HCT116 (cell line): ENCODE data around the gene SRGAP3. TPM values are rescaled to one million over a fixed set of nuclear protein-coding genes. Genes with fewer than 3 reads are reported as not detected.

Experiments used
- ATAC-seq: fragments of 200-7000 bp; cut with Tn5 transposase; 2 replicates; pipeline ENCODE4 v1.9.1; 2020; ENCODE audit warnings: mild to moderate bottlenecking, moderate library complexity
- BruUV-seq: library from RNA; stranded (reverse); fragments of 400-500 nt; replicated peaks from 2 replicates; lab custom pipeline; 2021; lab: Mats Ljungman, UMichigan
- CTCF ChIA-PET: fragments of 300-600 bp; sonication (Branson Sonifier 250); formaldehyde crosslinking; loops from one replicate; lab custom pipeline; 2021; ENCODE audit warnings: antibody characterized with exemption; lab: Charles Lee
- POLR2A ChIA-PET: fragments of 300-600, 350-600 bp; sonication (Branson Sonifier 250); formaldehyde crosslinking; loops from one replicate; lab custom pipeline; 2021; ENCODE audit warnings: antibody characterized with exemption; lab: Charles Lee
- RAD21 ChIA-PET, 2 experiments: fragments of 300-600 bp; sonication (Branson Sonifier 250); formaldehyde crosslinking; loops; one replicate each; lab custom pipeline; 2023; ENCODE audit warnings: low total read pairs in 2 of 2; ENCODE audit not compliant: uncharacterized antibody in 2 of 2, unreplicated experiment in 2 of 2, low non-redundant PET in 1 of 2; lab: Charles Lee
- DNase-seq: peaks from one replicate; pipeline ENCODE4 v3.0.0-alpha.2; 2010; ENCODE audit warnings: low read depth, low spot score
- H2AFZ ChIP-seq: fragments of 200-600 bp; shearing (Covaris generic), sonication (generic); 2 replicates; pipeline ENCODE4 v1.6.1; 2017; ENCODE audit warnings: low read depth, mixed run types, mixed read lengths, antibody characterized with exemption, low read length; ENCODE audit not compliant: poor library complexity, severe bottlenecking
- H3K27ac ChIP-seq: 2 replicates; pipeline ENCODE4 v1.5.1; 2012; ENCODE audit warnings: low read depth, low read length
- H3K27me3 ChIP-seq: fragments of 200-600 bp; sonication (generic); 2 replicates; pipeline ENCODE4 v1.6.1; 2016; ENCODE audit warnings: mixed run types, low read length, mixed read lengths; ENCODE audit not compliant: insufficient read depth
- H3K36me3 ChIP-seq, 2 experiments: fragments of 200-500 bp in 1 of 2; fragments of 200-600 bp in 1 of 2; sonication (Bioruptor generic) in 1 of 2; sonication (generic) in 1 of 2; 2 replicates each; pipeline versions ENCODE4 v1.5.1 to v1.6.1; 2014 to 2016; ENCODE audit warnings: low read length in 2 of 2, inconsistent platforms in 1 of 2, mixed read lengths in 1 of 2, mixed run types in 1 of 2; ENCODE audit not compliant: insufficient read depth in 2 of 2, control insufficient read depth in 1 of 2
- H3K4me1 ChIP-seq, 2 experiments: fragments of 200-600 bp in 1 of 2; sonication (generic) in 1 of 2; 2 replicates each; pipeline versions ENCODE4 v1.5.1 to v1.6.1; 2012 to 2017; ENCODE audit warnings: low read length in 2 of 2, inconsistent platforms in 1 of 2, mild to moderate bottlenecking in 1 of 2, mixed read lengths in 1 of 2, mixed run types in 1 of 2, moderate library complexity in 1 of 2; ENCODE audit not compliant: insufficient read depth in 2 of 2, control insufficient read depth in 1 of 2
- H3K4me2 ChIP-seq: fragments of 200-600 bp; sonication (generic); 2 replicates; pipeline ENCODE4 v1.6.1; 2017; ENCODE audit warnings: mixed run types, low read length, mixed read lengths
- H3K4me3 ChIP-seq, 2 experiments: fragments of 200-600 bp in 1 of 2; sonication (generic) in 1 of 2; replicated peaks in 1 of 2; 2 replicates each; pipeline ENCODE4 v1.5.1; 2011 to 2016; ENCODE audit warnings: low read length in 2 of 2, control low read depth in 1 of 2, low read depth in 1 of 2, mild to moderate bottlenecking in 1 of 2, mixed read lengths in 1 of 2, mixed run types in 1 of 2
- H3K79me2 ChIP-seq: fragments of 200-600 bp; sonication (generic); 2 replicates; pipeline ENCODE4 v1.6.1; 2017; ENCODE audit warnings: mild to moderate bottlenecking, mixed run types, low read length, moderate library complexity, mixed read lengths; ENCODE audit not compliant: insufficient read depth
- H3K9ac ChIP-seq: fragments of 200-600 bp; sonication (generic); 2 replicates; pipeline ENCODE4 v1.6.1; 2016; ENCODE audit warnings: low read length, mixed read lengths
- H3K9me2 ChIP-seq: fragments of 200-600 bp; sonication (generic), shearing (Covaris generic); 2 replicates; pipeline ENCODE4 v1.6.1; 2017; ENCODE audit warnings: mixed run types, mild to moderate bottlenecking, moderate library complexity; ENCODE audit not compliant: insufficient read depth
- H3K9me3 ChIP-seq, 2 experiments: fragments of 200-500 bp in 1 of 2; fragments of 200-600 bp in 1 of 2; sonication (Bioruptor generic) in 1 of 2; sonication (generic) in 1 of 2; 2 replicates each; pipeline ENCODE4 v1.6.1; 2014 to 2017; ENCODE audit warnings: low read length in 2 of 2, mixed read lengths in 2 of 2, inconsistent platforms in 1 of 2, low read depth in 1 of 2, mild to moderate bottlenecking in 1 of 2, mixed run types in 1 of 2, moderate library complexity in 1 of 2; ENCODE audit not compliant: control insufficient read depth in 1 of 2, insufficient read depth in 1 of 2
- H4K20me1 ChIP-seq: fragments of 200-600 bp; sonication (generic), shearing (Covaris generic); 2 replicates; pipeline ENCODE4 v1.6.1; 2017; ENCODE audit warnings: mixed run types, mild to moderate bottlenecking, moderate library complexity; ENCODE audit not compliant: insufficient read depth
- ELF1 ChIP-seq: IDR thresholded peaks from 2 replicates; pipeline ENCODE4 v1.6.1; 2012; ENCODE audit warnings: low read depth, borderline replicate concordance
- EZH2 ChIP-seq: fragments of 200-600 bp; sonication (generic); IDR thresholded peaks from 2 replicates; pipeline ENCODE4 v1.6.1; 2017; ENCODE audit warnings: antibody characterized with exemption, mixed run types
- MAX ChIP-seq: IDR thresholded peaks from 2 replicates; pipeline ENCODE4 v1.6.1; 2012
- POLR2A ChIP-seq: IDR thresholded peaks from 2 replicates; pipeline ENCODE4 v1.7.0; 2011; ENCODE audit warnings: borderline replicate concordance; ENCODE audit not compliant: insufficient read depth, insufficient read length; ENCODE audit errors: extremely low read depth
- POLR2AphosphoS5 ChIP-seq: IDR thresholded peaks from 2 replicates; pipeline ENCODE4 v1.6.1; 2011; ENCODE audit warnings: mild to moderate bottlenecking, low read depth, low read length, moderate library complexity
- RAD21 ChIP-seq: IDR thresholded peaks from 2 replicates; pipeline ENCODE4 v1.6.1; 2012; ENCODE audit warnings: low read depth, mild to moderate bottlenecking
- SP1 ChIP-seq: IDR thresholded peaks from 2 replicates; pipeline ENCODE4 v1.6.1; 2012; ENCODE audit warnings: low read depth
- SRF ChIP-seq: IDR thresholded peaks from 2 replicates; pipeline ENCODE4 v1.6.1; 2012; ENCODE audit warnings: low read depth
- TCF7L2 ChIP-seq: IDR thresholded peaks from 2 replicates; pipeline ENCODE4 v1.7.0; 2011; ENCODE audit warnings: borderline replicate concordance, inconsistent platforms; ENCODE audit not compliant: insufficient read depth, insufficient read length; ENCODE audit errors: extremely low read depth
- YY1 ChIP-seq: IDR thresholded peaks from 2 replicates; pipeline ENCODE4 v1.6.1; 2011; ENCODE audit warnings: low read length, low read depth, moderate library complexity, mild to moderate bottlenecking; ENCODE audit not compliant: insufficient replicate concordance; ENCODE audit errors: extremely low read depth
- ZBTB33 ChIP-seq: IDR thresholded peaks from 2 replicates; pipeline ENCODE4 v1.6.1; 2011; ENCODE audit warnings: mild to moderate bottlenecking, low read length, moderate library complexity; ENCODE audit not compliant: insufficient replicate concordance; ENCODE audit errors: extremely low read depth
- ZFX ChIP-seq: fragments of 450-650 bp; IDR thresholded peaks from 2 replicates; pipeline ENCODE4 v1.6.1; 2017
- intact Hi-C: fragments of 100-400 bp; cut with micrococcal nuclease; formaldehyde crosslinking; loops from 2 replicates; pipeline ENCODE4 v1.10.0; 2022
- total RNA-seq: library from RNA; stranded (reverse); gene quantifications from one replicate; pipeline ENCODE4 v1.2.1, GENCODE V29; 2021; ENCODE audit not compliant: unreplicated experiment
- TF ChIP-seq, protein P1 (sequence below): IDR thresholded peaks from 2 replicates; pipeline ENCODE4 v1.6.1; 2012

Gene SRGAP3
- total RNA-seq, 1 experiment from 2014 or later = 8.3 TPM

DNA sequence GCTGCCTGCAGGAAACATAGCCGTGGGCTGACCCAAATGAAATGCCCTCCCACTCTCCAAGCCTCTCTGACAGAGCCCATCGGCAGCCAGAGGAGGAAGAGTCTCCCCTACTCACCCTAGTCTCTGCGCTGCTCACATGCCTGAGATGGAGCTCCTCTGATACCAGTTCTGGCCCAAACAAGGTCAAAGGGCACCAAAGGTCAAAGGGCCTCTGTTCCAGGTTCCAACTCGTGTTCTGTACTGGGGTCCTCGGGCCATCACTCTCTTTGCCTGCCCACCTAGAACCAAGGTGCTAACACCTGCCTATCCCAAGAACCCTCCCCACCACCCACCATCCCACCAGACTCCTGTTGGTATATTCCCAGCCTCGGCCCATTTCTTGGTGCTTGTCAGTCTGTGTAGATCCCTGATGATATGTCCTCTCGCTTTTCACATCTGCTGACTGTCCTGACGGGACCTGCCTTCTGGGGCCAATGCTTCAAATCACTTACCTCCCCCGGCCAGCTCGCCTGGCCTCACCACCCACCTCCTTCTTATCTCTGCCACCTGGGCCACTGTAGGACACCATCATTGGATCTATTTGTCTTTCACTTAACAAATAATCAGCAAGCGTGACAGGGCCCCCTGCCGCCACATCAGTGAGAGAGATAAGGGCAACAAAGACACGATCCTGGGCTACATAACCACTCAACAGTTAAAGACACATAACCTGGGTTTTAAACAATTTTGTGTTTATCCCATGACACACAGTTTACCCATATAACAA is 90.4 kb downstream of the SRGAP3 start:
- Histone ChIP-seq H4K20me1 (no peaks in the 10 kb centered on the region), H3K79me2 (no peaks in the 10 kb centered on the region), H3K9me3 (no peaks in the 10 kb centered on the region), H2AFZ (no peak overlapping the region), H3K9me2 (no peaks in the 10 kb centered on the region), H3K4me3 (no peak overlapping the region), H3K4me1 (no peaks in the 10 kb centered on the region), H3K27me3 (no peaks in the 10 kb centered on the region), H3K27ac (no peak overlapping the region), H3K4me2 (no peak overlapping the region), H3K36me3 (no peaks in the 10 kb centered on the region), H3K9ac (no peak overlapping the region)
- intact Hi-C loops = no loop called here
- ChIA-PET POLR2A (no interaction called here), RAD21 (interaction anchor here in 1 of 2 experiments (0.6 kb wide), 1 partner anchor 177 kb away, joined by 6 read pairs; no protein-coding TSS in a partner anchor), CTCF (no interaction called here)
- BruUV-seq = no TSS peak
- ATAC-seq = no peak
- no peak for TF ChIP-seq POLR2AphosphoS5
- TF ChIP-seq TCF7L2 = no peak
- no peak for TF ChIP-seq POLR2A
- TF ChIP-seq ELF1 = no peak
- TF ChIP-seq YY1 = no peak
- TF ChIP-seq, protein P1, sequence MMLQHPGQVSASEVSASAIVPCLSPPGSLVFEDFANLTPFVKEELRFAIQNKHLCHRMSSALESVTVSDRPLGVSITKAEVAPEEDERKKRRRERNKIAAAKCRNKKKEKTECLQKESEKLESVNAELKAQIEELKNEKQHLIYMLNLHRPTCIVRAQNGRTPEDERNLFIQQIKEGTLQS = no peak
- no peak for TF ChIP-seq SP1
- no peak for TF ChIP-seq ZBTB33
- TF ChIP-seq EZH2 = no peak
- no peak for TF ChIP-seq MAX
- no peak for TF ChIP-seq SRF
- no peak for TF ChIP-seq ZFX
- TF ChIP-seq RAD21 = no peak
- no peak for DNase-seq
